ENCODE measurements around the gene SDC3.

- TF ChIP-seq CTCF (IDR thresholded peaks at IDR 0.05; ENCODE audit: borderline replicate concordance, extremely low read depth, low read length, poor library complexity, severe bottlenecking) (no peak), EZH2 (IDR thresholded peaks at IDR 0.05; ENCODE audit: borderline replicate concordance, low read depth, low read length, severe bottlenecking) (no peak)
These were observed 37.9 kb downstream of the SDC3 start for GRCh38 chr1:30870656-30871055.
